Measurements from ENCODE around the gene CASP9.
"Not testable (repeated sequence)": the region's sequence is repeated elsewhere in the genome, so short reads cannot be mapped to it uniquely, and the experiment has no call there.

CASP9 gene

DNA sequence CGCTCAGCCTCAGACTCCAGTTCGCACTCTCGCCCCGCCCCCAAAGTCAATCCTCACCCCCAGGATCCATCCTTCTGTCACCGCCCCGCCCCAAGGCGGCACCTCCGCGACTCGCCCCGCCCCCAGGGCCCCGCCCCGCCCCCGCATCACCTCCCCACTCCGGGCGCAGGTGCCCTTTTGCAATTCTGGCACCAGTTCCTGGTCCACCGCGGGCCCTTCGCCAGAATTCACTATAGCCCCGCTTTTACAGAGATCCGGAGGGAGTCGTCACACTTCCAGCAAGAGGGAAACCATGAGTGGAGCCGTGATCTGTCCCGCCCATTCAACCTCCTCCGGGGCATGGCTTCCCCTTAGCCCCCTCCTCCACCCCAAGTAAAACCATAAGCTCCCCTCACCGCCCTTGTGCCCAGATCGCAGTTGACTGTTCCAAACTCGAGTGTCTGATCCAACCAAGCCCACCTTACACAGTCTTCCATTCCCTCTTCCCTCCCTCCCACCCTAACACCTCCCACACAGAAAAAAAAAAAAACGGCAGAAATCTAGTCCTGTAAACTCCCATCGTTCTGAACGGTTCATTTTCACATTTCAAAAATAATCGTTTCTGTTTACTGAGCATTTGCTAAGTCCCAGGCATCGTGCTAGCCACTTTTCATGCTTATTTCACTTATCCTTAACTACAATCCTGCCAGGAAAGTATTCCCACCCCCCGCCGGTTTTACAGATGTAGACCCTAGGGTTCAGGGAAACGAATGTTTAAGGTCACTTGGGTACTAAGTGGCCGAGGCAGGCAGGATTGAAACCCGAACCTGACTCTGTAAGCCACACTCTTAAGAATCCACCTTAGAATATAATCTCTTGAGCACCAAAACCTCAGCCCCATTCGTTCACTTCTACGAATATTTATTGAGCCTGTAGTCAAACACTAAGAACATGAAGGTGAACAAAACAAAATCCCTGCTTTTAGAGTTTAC is 1.3 kb upstream of the CASP9 start:
- FAIRE-seq, result no peak

DNA sequence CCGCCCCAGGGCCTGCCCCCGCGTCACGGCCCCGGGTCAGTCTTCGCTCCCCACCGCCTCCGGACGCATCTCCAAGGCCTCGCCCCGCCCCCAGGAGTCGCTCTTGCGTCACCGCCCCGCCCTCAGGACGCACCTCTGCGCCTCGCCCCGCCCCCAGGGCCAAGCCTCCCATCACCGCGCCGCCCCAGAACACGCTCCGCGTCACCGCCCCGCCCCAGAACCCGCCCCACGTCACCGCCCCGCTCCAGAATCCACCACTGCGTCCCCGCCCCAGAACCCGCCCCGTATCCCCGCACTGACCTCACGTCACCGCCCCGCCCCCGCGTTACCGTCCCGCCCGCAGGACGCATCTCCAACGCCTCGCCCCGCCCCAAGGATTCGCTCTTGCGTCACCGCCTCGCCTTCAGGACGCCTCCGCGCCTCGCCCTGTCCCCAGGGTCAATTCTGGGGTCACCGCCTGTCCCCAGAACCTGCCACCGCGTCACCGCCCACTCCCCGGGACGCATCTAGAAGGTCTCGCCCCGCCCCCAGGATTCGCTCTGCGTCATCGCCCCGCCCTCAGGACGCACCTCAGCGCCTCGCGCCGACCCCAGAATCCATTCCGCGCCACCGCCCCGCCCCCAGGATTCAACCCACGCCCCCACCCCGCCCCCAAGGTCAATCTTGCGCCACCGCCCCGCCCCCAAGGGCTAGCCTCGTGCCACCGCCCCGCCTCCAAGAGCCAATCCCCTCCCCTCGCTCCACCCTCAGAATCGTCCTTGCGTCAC is 451 bp upstream of the CASP9 start:
- FAIRE-seq, result no peak

DNA sequence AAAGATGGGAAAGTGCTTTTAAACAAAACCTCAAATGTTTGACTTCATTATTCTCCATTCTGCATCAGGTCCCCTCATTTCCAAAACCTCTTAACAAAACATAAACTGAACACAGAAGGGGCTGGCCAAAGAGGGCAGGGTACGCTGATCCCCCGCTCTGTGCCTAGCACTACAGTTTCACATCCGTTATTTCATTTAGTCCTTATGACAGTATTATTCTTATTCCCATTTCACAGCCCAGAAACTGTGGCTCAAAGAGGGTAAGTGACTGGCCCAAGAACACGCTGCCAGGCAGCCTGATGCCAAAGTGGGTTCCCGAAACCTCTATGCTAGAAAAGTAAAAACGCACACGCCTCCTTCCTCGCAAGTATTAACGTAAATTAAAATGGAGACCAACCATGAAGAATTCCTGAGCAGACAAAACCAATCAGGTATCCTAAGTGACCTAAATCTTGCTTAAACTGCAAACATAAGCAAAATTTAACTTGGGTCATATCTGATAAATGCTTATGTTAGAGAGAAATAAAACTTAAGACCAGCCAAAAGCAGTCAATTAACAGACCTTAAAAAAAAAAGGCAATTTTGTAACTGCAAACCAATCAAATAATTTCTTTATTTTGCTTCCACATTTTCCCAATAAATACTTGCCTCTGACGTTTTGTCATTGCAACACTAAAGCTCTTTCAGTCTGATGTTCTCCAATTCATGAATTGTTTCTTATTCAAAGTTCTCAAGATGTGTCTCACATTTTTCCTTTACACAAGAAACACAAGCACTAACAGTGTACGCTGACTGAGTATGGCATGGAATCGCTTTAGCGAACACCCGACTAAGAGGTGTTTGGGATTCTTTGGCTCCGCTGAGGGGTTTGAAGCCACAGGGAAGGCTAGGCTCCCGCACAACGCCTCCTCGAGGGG is 653 bp downstream of the CASP9 start:
- no peak for FAIRE-seq

DNA sequence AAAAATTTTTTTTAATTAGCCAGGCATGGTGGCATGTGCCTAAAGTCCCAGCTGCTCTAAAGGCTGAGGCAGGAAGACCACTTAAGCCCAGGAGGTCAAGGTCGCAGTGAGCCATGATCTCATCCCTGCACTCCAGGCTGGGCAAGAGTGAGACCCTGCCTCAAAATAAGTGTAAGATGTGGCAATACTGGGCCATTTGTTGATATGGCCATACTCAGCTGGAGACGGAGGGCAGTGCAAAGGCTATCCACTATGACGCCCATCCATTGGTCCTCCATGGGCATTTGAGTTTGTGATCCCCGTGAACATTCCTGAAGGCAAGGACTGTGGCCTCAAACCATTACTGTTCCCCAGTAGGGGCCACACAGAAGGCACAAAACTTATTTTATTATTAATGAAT is 1.5 kb downstream of the CASP9 start:
- FAIRE-seq, result no peak

DNA sequence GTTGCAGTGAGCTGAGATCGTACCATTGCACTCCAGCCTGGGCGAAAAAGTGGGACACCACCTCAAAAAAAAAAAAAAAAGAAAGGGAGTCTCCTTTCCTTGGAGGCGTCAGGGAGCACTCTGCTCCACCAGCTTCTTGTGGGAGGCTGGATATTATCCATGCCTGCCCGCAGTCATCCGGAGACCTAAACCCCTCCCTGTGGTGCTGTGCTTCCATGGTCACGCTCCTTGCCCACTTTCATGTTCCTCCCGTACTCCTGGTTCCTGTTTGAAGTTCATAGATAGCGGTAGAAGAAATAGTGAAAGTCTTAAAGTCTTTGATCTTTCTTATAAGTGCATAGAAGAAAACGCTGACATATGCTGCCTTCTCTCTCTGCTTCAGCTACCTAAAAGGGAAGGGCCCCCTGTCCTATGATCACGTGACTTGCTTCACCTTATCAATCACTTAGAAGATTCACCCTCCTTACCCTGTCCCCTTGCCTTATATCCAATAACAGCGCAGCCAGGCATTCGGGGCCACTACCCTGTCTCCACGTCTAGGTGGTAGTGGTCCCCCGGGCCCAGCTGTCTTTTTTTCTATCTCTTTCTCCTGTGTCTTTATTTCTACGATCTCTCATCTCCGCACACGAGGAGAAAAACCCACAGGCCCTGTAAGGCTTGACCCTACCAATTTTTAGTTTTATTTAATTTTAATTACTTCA is 2.7 kb downstream of the CASP9 start:
- not testable (repeated sequence) for FAIRE-seq

DNA sequence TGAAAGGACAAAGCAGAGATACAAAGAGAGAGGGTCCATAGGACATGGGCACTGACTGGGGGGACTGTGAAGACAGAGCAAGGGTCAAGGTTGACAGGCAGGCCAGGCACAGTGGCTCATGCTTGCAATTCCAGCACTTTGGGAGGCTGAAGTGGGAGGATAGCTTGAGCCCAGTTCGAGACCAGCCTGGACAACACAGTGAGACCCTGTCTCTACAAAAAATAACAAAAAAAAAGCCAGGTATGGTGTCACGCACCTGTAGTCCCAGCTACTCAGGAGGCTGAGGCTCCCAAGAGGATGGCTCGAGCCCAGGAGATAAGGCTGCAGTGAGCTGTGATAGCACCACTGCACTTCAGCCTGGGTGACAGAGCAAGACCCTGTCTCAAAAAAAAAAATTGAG is 4.4 kb downstream of the CASP9 start:
- no peak for FAIRE-seq

DNA sequence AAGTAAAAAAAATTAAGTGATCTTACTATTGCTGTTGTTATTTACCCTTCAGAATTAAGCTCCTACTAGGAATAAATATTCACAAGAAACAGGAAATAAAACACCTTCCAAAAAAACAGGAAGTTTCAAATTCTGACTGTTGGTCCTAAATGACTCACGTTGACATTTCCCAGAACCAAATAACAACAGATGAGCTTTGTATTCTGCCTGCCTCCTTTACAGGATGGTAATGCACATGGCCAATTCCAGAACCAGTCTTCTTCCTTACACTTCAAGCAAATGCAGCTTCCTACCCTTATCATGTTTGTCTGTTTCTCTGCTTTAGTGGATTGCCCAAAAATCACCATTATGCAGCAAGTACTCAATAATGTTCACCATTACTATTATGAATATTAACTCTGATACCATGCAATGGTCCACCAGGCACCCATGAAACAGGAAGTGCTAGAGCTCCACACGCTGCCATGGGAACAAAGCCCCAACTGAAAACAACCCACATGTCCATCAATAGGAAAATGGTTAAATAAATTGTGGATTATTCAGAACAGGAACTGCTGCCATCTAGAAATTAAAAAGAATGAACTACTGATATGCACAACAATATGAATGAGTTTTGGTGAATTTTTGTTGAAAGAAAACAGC is 8.9 kb downstream of the CASP9 start:
- no peak for FAIRE-seq

DNA sequence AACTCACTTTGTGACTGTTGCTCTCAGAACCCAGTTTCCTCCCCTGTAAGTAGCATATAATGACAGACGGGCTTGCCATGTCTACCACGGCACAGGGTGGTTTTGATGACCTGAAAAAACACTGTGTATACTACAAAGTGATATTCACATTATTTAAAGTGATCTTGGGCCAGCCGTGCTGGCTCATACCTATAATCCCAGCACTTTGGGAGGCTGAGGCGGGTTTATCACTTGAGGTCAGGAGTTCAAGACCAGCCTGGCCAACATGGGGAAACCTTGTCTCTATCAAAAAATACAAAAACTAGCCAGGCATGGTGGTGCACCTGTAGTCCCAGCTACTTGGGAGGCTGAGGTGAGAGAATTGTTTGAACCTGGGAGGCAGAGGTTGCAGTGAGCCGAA is 9.5 kb downstream of the CASP9 start:
- FAIRE-seq, result not testable (repeated sequence)

DNA sequence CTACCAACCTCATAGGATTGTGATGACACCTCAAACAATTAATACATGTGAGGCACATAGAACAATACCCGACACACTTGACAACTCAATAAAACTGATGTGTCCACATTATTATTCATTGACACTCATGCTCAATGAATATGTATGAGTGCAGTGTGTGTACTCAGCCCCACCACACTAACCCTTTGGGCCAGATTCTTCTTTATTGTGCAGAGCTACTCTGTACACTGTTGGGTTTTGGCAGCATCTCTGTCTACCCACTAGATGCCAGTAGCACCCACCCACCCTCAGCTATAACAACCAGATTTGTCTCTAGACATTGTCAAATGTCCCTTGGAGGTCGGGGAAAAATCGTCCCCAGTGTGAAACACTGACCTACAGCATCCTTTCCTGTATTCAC is 10.1 kb downstream of the CASP9 start:
- no peak for FAIRE-seq

DNA sequence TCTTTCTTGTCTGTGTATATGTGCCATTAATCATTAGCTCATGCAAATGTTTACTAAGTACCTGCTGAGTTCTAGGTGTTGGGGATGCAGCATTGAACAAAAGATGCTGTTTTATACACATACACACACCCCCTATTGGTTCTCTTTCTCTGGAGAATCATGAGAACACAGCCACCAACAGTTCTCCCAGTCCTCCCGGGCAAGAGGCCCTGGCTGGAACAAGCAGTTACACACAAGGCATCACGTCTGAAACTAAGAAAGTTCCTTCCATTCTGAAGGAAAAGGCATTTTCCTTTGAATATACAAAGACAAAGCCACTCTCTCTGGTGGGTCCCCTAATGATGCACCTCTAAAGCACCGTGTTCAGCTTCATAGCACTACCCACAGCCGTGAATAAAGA is 10.8 kb downstream of the CASP9 start:
- no peak for FAIRE-seq

DNA sequence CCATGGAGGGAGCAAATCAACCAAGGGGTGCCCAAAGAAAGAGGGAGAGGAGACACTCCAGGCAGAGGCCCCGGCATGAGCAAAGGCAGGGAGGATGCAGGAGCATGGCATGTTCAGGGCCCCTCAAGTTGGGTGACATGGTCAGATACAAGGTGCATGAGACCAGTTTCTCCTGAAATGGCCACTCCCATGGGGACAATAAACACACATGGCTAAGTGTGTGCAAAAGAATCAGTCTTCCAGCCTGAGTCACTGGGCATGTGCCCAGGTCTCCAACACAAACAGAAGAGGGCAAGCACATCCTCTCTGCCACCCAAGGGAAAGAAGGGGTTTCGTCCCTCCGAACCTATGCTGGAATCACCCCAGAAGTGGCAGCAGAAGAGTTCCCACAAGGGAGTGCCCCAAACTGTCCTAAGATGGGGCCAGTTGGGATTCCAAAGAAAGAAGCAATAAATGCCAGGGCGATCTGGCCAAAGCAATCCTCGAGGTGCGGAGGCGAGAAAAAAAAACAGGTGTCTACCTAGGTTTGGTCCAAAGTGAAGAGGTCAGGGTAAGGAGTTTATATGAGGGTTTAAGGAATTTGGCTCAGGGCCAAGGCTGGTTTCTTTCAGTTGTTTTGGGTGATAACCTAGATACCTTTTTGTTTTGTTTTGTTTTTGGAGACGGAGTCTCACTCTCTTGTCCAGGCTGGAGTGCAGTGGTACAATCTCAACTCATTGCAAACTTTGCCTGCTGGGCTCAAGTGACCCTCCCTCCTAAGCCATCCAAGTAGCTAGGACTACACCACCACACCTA is 13.2 kb downstream of the CASP9 start:
- no peak for FAIRE-seq

DNA sequence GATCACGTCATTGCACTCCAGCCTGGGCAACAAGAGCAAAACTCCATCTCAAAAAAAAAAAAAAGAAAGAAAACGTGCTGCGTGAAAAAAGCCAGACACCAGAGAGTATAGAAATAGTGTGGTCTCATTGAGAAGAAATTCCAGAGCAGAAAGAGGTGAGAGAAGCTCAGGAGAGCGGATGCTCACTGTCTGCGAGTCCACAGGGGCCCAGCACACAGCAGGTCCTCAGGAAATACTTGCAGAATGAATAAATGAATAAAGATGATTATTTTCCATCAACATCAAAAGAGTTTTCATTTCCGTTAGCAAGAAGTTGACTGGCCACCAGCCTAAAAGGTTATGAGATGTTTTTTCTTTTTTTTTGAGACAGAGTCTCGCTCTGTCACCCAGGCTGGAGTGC is 14.4 kb downstream of the CASP9 start:
- no peak for FAIRE-seq

DNA sequence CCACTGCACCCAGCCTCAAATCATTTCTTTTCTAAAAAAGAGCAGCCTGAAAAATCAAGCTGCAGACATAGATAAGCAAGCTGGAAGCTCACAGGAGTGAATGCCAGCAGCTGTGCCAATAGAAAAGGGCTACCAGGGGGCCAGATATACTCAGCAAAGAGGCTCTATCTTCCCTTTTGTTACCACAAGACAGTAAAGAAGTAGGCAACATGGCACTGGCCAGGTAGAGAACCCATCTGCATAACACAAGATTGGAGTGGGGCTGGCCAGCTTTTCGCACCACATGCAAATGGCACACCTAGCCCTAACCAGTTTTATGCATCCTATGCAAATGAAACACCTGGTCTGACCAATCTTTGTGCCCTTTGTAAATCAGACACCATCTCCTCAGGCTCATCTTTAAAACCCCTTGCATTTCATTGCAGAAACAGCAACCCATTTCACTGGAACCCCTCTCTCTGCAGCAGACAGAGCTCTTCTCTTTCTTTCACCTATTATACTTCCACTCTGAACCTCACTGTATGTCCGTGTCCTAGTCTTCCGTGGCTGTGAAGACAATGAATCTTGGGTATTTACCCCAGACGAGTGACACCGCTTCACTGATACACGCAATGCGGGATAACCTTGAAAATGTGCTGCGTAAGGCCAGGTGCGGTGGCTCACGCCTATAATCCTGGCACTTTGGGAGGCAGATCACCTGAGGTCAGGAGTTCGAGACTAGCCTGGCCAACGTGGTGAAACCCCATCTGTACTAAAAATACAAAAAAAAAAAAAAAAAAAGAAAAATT is 15.1 kb downstream of the CASP9 start:
- no peak for FAIRE-seq

DNA sequence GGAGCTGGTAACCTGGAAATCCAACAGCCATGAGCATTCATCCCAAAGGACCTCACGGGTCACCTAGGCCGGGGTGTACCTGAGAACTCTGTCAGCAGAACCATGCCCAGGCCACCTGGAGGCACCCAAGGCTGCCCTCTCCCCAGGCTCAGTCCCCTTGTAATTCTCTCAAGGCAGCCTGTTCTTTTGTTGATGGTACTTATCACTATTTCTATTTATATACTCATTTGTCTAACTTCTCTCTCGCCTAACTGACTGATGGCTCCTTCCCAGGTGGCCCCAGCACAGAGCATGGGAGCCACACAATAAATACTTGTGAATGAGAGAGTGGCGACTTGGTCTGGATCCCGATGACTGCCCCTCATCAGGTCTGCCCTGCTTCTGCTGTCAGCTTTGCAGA is 16.7 kb downstream of the CASP9 start:
- FAIRE-seq, result no peak

DNA sequence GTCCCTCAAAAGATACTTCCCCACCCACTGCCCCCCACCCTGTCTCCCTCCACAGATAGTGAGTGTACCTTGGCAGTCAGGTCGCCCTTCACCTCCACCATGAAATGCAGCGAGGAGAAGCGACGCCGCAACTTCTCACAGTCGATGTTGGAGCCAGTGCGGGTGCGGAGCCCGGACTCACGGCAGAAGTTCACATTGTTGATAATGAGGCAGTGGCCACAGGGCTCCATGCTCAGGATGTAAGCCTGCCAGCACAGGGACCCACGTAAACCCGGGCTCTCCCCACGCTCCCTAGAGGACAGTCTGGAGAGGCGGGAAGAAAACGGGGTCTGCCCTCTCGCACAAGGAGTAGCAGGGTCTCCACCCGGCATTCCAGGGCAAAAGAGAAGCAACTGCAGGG is 17.2 kb downstream of the CASP9 start:
- no peak for FAIRE-seq

DNA sequence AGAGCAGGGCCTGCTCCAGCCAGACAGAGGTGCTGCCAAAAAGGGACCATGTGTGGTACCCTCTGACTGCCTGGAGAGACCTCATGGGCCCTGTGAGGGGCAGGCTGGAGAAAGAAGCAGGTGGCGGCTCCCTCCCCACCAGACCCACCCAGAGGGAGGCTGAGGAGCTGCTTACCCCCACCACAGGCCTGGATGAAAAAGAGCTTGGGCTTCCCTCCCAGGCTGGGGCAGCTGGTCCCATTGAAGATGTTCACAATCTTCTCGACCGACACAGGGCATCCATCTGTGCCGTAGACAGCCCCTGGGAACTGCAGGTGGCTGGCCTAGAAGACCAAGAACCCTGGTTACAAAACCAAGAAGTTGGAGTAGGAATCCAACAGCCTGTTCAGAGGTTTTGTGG is 19.6 kb downstream of the CASP9 start:
- FAIRE-seq, result no peak

DNA sequence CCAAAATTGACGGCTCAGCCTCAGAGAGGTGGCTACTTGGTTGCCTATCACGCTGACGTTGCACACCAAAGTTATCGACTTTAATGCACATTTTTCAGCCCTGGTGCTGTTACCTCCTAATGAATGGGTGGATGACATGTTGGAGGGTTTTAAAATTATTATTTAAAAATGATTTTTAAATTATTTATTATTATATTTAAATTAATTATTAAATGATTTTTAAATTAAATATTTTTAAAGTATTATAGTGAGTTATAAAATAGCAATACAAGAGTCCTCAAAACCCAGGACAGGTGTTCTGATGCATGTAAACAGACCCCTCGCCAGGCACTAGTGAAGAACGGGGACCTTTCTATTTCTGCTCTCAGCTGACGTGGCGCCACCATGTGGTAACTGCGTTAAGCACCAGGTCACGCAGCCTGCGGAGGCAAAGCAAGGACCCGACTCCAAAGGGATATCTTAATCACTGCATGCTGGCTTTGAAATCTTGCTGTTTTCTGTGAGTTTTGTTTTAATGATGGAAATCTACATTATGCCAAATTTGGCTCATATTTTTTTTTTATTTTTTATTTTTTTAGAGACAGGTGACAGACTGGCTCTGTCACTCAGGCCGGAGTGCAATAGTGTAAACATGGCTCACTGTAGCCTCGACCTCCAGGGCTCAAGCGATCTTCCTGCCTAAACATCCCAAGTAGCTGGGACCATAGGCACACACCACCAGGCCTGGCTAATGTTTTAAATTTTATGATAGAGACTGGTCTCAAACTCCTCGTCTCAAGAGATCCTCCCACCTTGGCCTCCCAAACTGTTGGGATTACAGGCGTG is 22.6 kb downstream of the CASP9 start:
- FAIRE-seq, result no peak

DNA sequence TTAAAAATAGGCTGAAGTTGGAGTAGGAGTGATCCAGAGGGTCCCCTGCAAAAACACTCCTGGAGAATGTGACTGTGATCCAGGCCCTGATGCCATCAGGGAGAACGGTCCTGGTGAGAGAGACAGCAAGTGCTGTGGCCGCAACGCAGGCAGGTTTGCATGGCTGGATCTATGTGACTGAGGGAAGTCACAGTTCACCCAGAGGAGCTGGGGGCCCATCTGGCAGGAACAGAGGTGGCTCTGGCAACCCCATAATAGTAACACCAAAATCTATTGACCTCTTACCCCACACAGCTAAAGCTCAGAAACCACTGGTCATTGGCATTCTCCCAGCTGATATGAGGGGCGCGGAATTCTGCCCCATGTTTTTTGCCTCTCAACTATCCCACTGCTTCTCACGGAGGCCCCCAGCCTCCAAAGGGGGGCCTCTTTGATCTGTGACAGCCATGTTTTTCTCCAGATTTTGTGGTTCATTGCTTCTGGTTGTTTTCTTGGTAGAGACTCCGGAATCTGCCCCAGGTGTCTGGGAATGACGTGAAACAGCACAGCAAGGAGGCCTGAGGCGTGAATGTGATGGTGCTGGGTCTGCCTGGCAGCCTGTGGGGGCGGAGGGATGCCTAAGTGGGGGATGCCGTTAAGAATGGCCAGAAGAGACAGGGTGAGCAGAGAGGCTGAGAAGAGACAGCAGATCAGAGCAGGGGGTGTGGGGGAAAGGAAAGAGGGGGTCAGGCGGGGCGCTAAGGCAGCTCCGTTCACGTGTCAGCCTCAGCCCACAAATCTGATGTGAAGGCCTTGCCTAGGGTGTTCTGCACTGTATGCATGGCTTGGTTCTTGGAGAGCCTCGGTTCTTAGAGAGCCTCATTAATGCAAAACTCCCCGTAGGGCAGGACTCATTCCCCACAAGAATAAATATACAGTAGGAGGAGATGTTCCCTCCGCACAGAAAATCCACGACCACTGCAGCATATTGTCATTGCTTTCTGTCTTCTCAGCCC is 23.5 kb downstream of the CASP9 start:
- no peak for FAIRE-seq

Data from TTC549 (cell line).